Stomach (tissue), 4 donors: Measurements from ENCODE around the gene ZBTB17.

Experiments used
- CTCF ChIP-seq, 7 experiments: fragments of 450-650 bp in 4 of 7; fragments of 200-600 bp in 3 of 7; sonication (generic) in 3 of 7; IDR thresholded peaks; one replicate each; pipeline ENCODE4 v1.5.1; 2016 to 2019; ENCODE audit warnings: antibody characterized with exemption in 7 of 7, control low read depth in 2 of 7, mild to moderate bottlenecking in 1 of 7
- EP300 ChIP-seq: sonication (generic); formaldehyde crosslinking; IDR thresholded peaks from one replicate; pipeline ENCODE4 v1.6.1; 2017; ENCODE audit warnings: antibody characterized with exemption
- POLR2A ChIP-seq, 4 donors: fragments of 450-650 bp; IDR thresholded peaks; one replicate each; pipeline ENCODE4 v1.6.1; 2016; ENCODE audit warnings: antibody characterized with exemption in 4 of 4, control low read depth in 2 of 4, mild to moderate bottlenecking in 1 of 4, moderate library complexity in 1 of 4
- POLR2AphosphoS5 ChIP-seq, 3 donors: sonication (generic); formaldehyde crosslinking; IDR thresholded peaks; one replicate each; pipeline ENCODE4 v1.6.1; 2016; ENCODE audit warnings: antibody characterized with exemption in 3 of 3

- no peak for TF ChIP-seq CTCF (IDR thresholded peaks at IDR 0.05)
- no peak for TF ChIP-seq POLR2AphosphoS5 (IDR thresholded peaks at IDR 0.05)
- TF ChIP-seq POLR2A (IDR thresholded peaks at IDR 0.05), result no peak
- no peak for TF ChIP-seq EP300
Observed at GRCh38 chr1:16007671-16008341, 31.9 kb upstream of the ZBTB17 start.
